ENCODE results near the gene TEPSIN.

Gene TEPSIN

GRCh38 chr17:81180836-81181810 is 57.7 kb downstream of the TEPSIN start:
- no peak overlapping the region for H3K27ac ChIP-seq (replicated peaks)
- TF ChIP-seq GABPA (IDR thresholded peaks at IDR 0.05; ENCODE audit: low read depth) = no peak
- TF ChIP-seq, protein P1, sequence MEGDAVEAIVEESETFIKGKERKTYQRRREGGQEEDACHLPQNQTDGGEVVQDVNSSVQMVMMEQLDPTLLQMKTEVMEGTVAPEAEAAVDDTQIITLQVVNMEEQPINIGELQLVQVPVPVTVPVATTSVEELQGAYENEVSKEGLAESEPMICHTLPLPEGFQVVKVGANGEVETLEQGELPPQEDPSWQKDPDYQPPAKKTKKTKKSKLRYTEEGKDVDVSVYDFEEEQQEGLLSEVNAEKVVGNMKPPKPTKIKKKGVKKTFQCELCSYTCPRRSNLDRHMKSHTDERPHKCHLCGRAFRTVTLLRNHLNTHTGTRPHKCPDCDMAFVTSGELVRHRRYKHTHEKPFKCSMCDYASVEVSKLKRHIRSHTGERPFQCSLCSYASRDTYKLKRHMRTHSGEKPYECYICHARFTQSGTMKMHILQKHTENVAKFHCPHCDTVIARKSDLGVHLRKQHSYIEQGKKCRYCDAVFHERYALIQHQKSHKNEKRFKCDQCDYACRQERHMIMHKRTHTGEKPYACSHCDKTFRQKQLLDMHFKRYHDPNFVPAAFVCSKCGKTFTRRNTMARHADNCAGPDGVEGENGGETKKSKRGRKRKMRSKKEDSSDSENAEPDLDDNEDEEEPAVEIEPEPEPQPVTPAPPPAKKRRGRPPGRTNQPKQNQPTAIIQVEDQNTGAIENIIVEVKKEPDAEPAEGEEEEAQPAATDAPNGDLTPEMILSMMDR (IDR thresholded peaks at IDR 0.05; ENCODE audit: insufficient read depth, low read length) = no peak
- no peak for TF ChIP-seq REST (IDR thresholded peaks at IDR 0.05; ENCODE audit: insufficient replicate concordance, low read depth)
- no peak for TF ChIP-seq POLR2AphosphoS5 (IDR thresholded peaks at IDR 0.05; ENCODE audit: low read depth)
- no peak for TF ChIP-seq SPI1 (IDR thresholded peaks at IDR 0.05; ENCODE audit: borderline replicate concordance, low read depth)
- H3K4me3 ChIP-seq (replicated peaks; ENCODE audit: insufficient read depth, low read length) = no peak overlapping the region
- peaks cover 9% of the 10 kb centered on the region for H3K27me3 ChIP-seq (ENCODE audit: insufficient read depth, poor library complexity, severe bottlenecking)
- no peak for DNase-seq (ENCODE audit: low read depth in 1 of 2, low spot score in 1 of 2)

- Histone ChIP-seq H3K27me3 (ENCODE audit: insufficient read depth, poor library complexity, severe bottlenecking) (peaks cover 6% of the 10 kb centered on the region), H3K27ac (replicated peaks) (no peak overlapping the region), H3K4me3 (replicated peaks; ENCODE audit: insufficient read depth, low read length) (no peak overlapping the region)
- no peak for DNase-seq (ENCODE audit: low read depth in 1 of 2, low spot score in 1 of 2)
- TF ChIP-seq POLR2AphosphoS5 (IDR thresholded peaks at IDR 0.05; ENCODE audit: low read depth) = no peak
- no peak for TF ChIP-seq REST (IDR thresholded peaks at IDR 0.05; ENCODE audit: insufficient replicate concordance, low read depth)
- TF ChIP-seq, protein P1 (IDR thresholded peaks at IDR 0.05; ENCODE audit: insufficient read depth, low read length) = no peak
- no peak for TF ChIP-seq GABPA (IDR thresholded peaks at IDR 0.05; ENCODE audit: low read depth)
- no peak for TF ChIP-seq SPI1 (IDR thresholded peaks at IDR 0.05; ENCODE audit: borderline replicate concordance, low read depth)
Measured at GRCh38 chr17:81179861-81180260, 59.0 kb downstream of the TEPSIN start.

DNA sequence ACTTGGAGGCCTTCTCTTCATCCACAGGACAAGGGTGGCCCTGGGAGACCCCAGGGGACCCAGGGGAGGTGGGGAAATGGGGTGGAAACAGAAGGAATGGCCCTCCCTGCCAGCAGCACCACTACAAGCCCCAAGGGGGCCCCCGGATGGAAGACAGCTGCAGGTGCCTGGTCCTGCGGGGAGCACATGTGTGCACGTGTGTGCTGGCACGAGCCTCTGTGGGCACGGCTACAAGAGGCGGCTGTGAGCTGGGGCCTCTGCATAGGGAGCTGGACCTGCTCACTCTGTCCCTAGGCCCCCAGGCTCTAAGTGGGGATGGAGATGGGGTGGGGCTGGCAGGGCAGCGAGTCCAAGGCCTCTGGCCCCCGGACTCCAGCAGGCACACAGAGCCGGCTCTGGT is 59.6 kb downstream of the TEPSIN start:
- Histone ChIP-seq H3K4me3 (replicated peaks; ENCODE audit: insufficient read depth, low read length) (no peak overlapping the region), H3K27me3 (ENCODE audit: insufficient read depth, poor library complexity, severe bottlenecking) (no peaks in the 10 kb centered on the region), H3K27ac (replicated peaks) (no peak overlapping the region)
- DNase-seq (ENCODE audit: low read depth in 1 of 2, low spot score in 1 of 2) = no peak
- TF ChIP-seq, protein P1 (IDR thresholded peaks at IDR 0.05; ENCODE audit: insufficient read depth, low read length) = no peak
- TF ChIP-seq REST (IDR thresholded peaks at IDR 0.05; ENCODE audit: insufficient replicate concordance, low read depth) = no peak
- TF ChIP-seq SPI1 (IDR thresholded peaks at IDR 0.05; ENCODE audit: borderline replicate concordance, low read depth) = no peak
- TF ChIP-seq GABPA (IDR thresholded peaks at IDR 0.05; ENCODE audit: low read depth) = no peak
